HUDEP-2 (cell line): ENCODE data around the gene ACOT7.
A peak's percentile ranks its signal among the peaks of the same experiment; 100 is the strongest.

Experiments
- DNase-seq, 76 experiments: peaks; one replicate each; lab custom pipeline; 2025; ENCODE audit not compliant: unreplicated experiment in 76 of 76; lab: John Stamatoyannopoulos, UW

ACOT7 gene

GRCh38 chr1:6348511-6349191 lies 44.9 kb downstream of the ACOT7 start:
- no peak for DNase-seq

- DNase-seq, result peak in 47 of 76 experiments; percentile 6 to 60 (median 41)
Measured at GRCh38 chr1:6347641-6348487, 45.7 kb downstream of the ACOT7 start.

GRCh38 chr1:6345460-6345859 lies 48.1 kb downstream of the ACOT7 start:
- DNase-seq, result no peak

- no peak for DNase-seq
Measured at GRCh38 chr1:6345009-6345408, 48.6 kb downstream of the ACOT7 start.

- peak in 74 of 76 experiments; percentile 19 to 94 (median 81) for DNase-seq
Measured at GRCh38 chr1:6343506-6344405, 49.8 kb downstream of the ACOT7 start.

GRCh38 chr1:6342056-6342455 lies 51.5 kb downstream of the ACOT7 start:
- no peak for DNase-seq

GRCh38 chr1:6338695-6339094 lies 54.9 kb downstream of the ACOT7 start:
- no peak for DNase-seq

GRCh38 chr1:6336776-6337622 lies 56.6 kb downstream of the ACOT7 start:
- DNase-seq, result no peak

GRCh38 chr1:6334261-6334993 lies 59.1 kb downstream of the ACOT7 start:
- DNase-seq, result no peak

- DNase-seq, result no peak
Measured at GRCh38 chr1:6332821-6333220, 60.7 kb downstream of the ACOT7 start.

- DNase-seq, result peak in 2 of 76 experiments; percentile 8 to 19
Measured at GRCh38 chr1:6331543-6332273, 61.9 kb downstream of the ACOT7 start.

GRCh38 chr1:6330410-6330911 lies 63.1 kb downstream of the ACOT7 start:
- no peak for DNase-seq

GRCh38 chr1:6329851-6330250 lies 63.7 kb downstream of the ACOT7 start:
- no peak for DNase-seq

- no peak for DNase-seq
Measured at GRCh38 chr1:6329396-6329795, 64.2 kb downstream of the ACOT7 start.

- DNase-seq, result no peak
Measured at GRCh38 chr1:6328696-6329095, 64.9 kb downstream of the ACOT7 start.

GRCh38 chr1:6328091-6328490 lies 65.5 kb downstream of the ACOT7 start:
- DNase-seq, result no peak

GRCh38 chr1:6325482-6325881 lies 68.1 kb downstream of the ACOT7 start:
- DNase-seq, result no peak

- no peak for DNase-seq
Measured at GRCh38 chr1:6322161-6322560, 71.4 kb downstream of the ACOT7 start.

GRCh38 chr1:6321205-6321604 lies 72.4 kb downstream of the ACOT7 start:
- DNase-seq, result peak in 36 of 76 experiments; percentile 4 to 71 (median 26)
